ENCODE measurements around the gene HSPA6. TPM values are rescaled to one million over a fixed set of nuclear protein-coding genes. Genes with fewer than 3 reads are reported as not detected.
"Not testable (repeated sequence)": the region's sequence is repeated elsewhere in the genome, so short reads cannot be mapped to it uniquely, and the experiment has no call there.

The HSPA6 gene
- 1 to 10 TPM; 6.4 to 6.7 TPM for total RNA-seq
- long read RNA-seq, donor 1, partial matches to known transcripts, result 0 of 3 reads
- long read RNA-seq, donor 1, other reads (novel, unspliced or antisense), result 0 of 3 reads
- long read RNA-seq, donor 2, transcript HSPA6-201 (1 exons, 2,371 nt), result major isoform, 6 of 6 reads
- long read RNA-seq, donor 2, partial matches to known transcripts, result 0 of 6 reads
- long read RNA-seq, donor 2, other reads (novel, unspliced or antisense), result 0 of 6 reads

- DNase-seq (ENCODE audit: low spot score), result peak; percentile 86
- intact Hi-C loops (cut with DNase I), result not testable (repeated sequence)
Measured at GRCh38 chr1:161523817-161524741, at the start of gene HSPA6. TSS of gene HSPA6 (plus strand) at chr1:161524540. CDS start at chr1:161524659, 119 bp downstream.

GRCh38 chr1:161477711-161478110, 46.6 kb upstream of the HSPA6 start:
- intact Hi-C loops (cut with DNase I), result not testable (repeated sequence)

GRCh38 chr1:161478985-161479384, 45.4 kb upstream of the HSPA6 start:
- DNase-seq (ENCODE audit: low spot score), result peak; percentile 76
- intact Hi-C loops (cut with DNase I), result no loop called here

More at GRCh38 chr1:161477711-161478110, 46.6 kb upstream of the HSPA6 start:
- not testable (repeated sequence) for DNase-seq (ENCODE audit: low spot score)

GRCh38 chr1:161480381-161481035, 43.8 kb upstream of the HSPA6 start:
- no peak for DNase-seq (ENCODE audit: low spot score)
- intact Hi-C loops (cut with DNase I), result no loop called here

- no peak for DNase-seq (ENCODE audit: low spot score)
- intact Hi-C loops (cut with DNase I), result no loop called here
Measured at GRCh38 chr1:161481624-161482392, 42.5 kb upstream of the HSPA6 start.

- intact Hi-C loops (cut with DNase I), result no loop called here
Measured at GRCh38 chr1:161482610-161483009, 41.7 kb upstream of the HSPA6 start.

GRCh38 chr1:161483361-161483760, 41.0 kb upstream of the HSPA6 start:
- DNase-seq (ENCODE audit: low spot score), result no peak
- intact Hi-C loops (cut with DNase I), result no loop called here

More at GRCh38 chr1:161482610-161483009, 41.7 kb upstream of the HSPA6 start:
- no peak for DNase-seq (ENCODE audit: low spot score)

GRCh38 chr1:161484613-161485012, 39.7 kb upstream of the HSPA6 start:
- intact Hi-C loops (cut with DNase I), result loop anchor here in 1 of 2 donors (5.0 kb wide), 1 partner anchor 253 kb away; no protein-coding TSS in a partner anchor
- no peak for DNase-seq (ENCODE audit: low spot score)

GRCh38 chr1:161486806-161487741, 37.3 kb upstream of the HSPA6 start:
- peak; percentile 82 for DNase-seq (ENCODE audit: low spot score)
- intact Hi-C loops (cut with DNase I), result loop anchor here in 1 of 2 donors (5.0 kb wide), 1 partner anchor 250 kb away; no protein-coding TSS in a partner anchor

GRCh38 chr1:161491472-161491871, 32.9 kb upstream of the HSPA6 start:
- intact Hi-C loops (cut with DNase I), result no loop called here

GRCh38 chr1:161492827-161493226, 31.5 kb upstream of the HSPA6 start:
- intact Hi-C loops (cut with DNase I), result no loop called here
- no peak for DNase-seq (ENCODE audit: low spot score)

More at GRCh38 chr1:161491472-161491871, 32.9 kb upstream of the HSPA6 start:
- no peak for DNase-seq (ENCODE audit: low spot score)

- no peak for DNase-seq (ENCODE audit: low spot score)
- intact Hi-C loops (cut with DNase I), result no loop called here
Measured at GRCh38 chr1:161494091-161494735, 30.1 kb upstream of the HSPA6 start.

GRCh38 chr1:161495490-161495889, 28.9 kb upstream of the HSPA6 start:
- intact Hi-C loops (cut with DNase I), result no loop called here
- no peak for DNase-seq (ENCODE audit: low spot score)

- DNase-seq (ENCODE audit: low spot score), result no peak
- intact Hi-C loops (cut with DNase I), result no loop called here
Measured at GRCh38 chr1:161497961-161498360, 26.4 kb upstream of the HSPA6 start.

- DNase-seq (ENCODE audit: low spot score), result no peak
- intact Hi-C loops (cut with DNase I), result no loop called here
Measured at GRCh38 chr1:161498646-161499045, 25.7 kb upstream of the HSPA6 start.

- intact Hi-C loops (cut with DNase I), result no loop called here
Measured at GRCh38 chr1:161499099-161500039, 25.0 kb upstream of the HSPA6 start.

More at GRCh38 chr1:161499099-161500039, 25.0 kb upstream of the HSPA6 start:
- DNase-seq (ENCODE audit: low spot score), result no peak
